HepG2 (cell line): ENCODE measurements around the gene NFIL3. TPM values are rescaled to one million over a fixed set of nuclear protein-coding genes. Genes with fewer than 3 reads are reported as not detected.
A peak's percentile ranks its signal among the peaks of the same experiment; 100 is the strongest.

Experiments used
- ARID4A ChIP-seq: sonication (generic); formaldehyde crosslinking; IDR thresholded peaks from 2 replicates; pipeline ENCODE4 v1.5.0; 2020; ENCODE audit warnings: mild to moderate bottlenecking, missing genetic modification reagents, borderline replicate concordance
- ATAD3A ChIP-seq: sonication (generic); formaldehyde crosslinking; IDR thresholded peaks from 2 replicates; pipeline ENCODE4 v1.4.0; 2020; ENCODE audit warnings: missing genetic modification reagents
- ELF4 ChIP-seq: sonication (generic); formaldehyde crosslinking; IDR thresholded peaks from 2 replicates; pipeline ENCODE4 v1.5.0; 2020; ENCODE audit warnings: missing genetic modification reagents, mild to moderate bottlenecking, moderate library complexity, borderline replicate concordance
- IRF9 ChIP-seq: sonication (generic); formaldehyde crosslinking; IDR thresholded peaks from 2 replicates; pipeline ENCODE4 v1.8.0; 2022; ENCODE audit warnings: missing genetic modification reagents, mild to moderate bottlenecking, borderline replicate concordance
- REPIN1 ChIP-seq: sonication (generic); formaldehyde crosslinking; IDR thresholded peaks from 2 replicates; pipeline ENCODE4 v1.8.0; 2022; ENCODE audit warnings: missing genetic modification reagents, low read depth, mild to moderate bottlenecking, borderline replicate concordance
- THAP9 ChIP-seq: sonication (generic); formaldehyde crosslinking; IDR thresholded peaks from 2 replicates; pipeline ENCODE4; 2020; ENCODE audit warnings: missing genetic modification reagents, mild to moderate bottlenecking, borderline replicate concordance
- ZBTB38 ChIP-seq: sonication (generic); formaldehyde crosslinking; IDR thresholded peaks from 2 replicates; pipeline ENCODE4 v1.5.1; 2020; ENCODE audit warnings: mild to moderate bottlenecking, missing genetic modification reagents
- ZNF230 ChIP-seq: sonication (generic); formaldehyde crosslinking; IDR thresholded peaks from 2 replicates; pipeline ENCODE4 v1.4.0; 2020; ENCODE audit warnings: mild to moderate bottlenecking, missing genetic modification reagents
- ZNF350 ChIP-seq: sonication (generic); formaldehyde crosslinking; IDR thresholded peaks from 2 replicates; pipeline ENCODE4 v1.4.0; 2020; ENCODE audit warnings: mild to moderate bottlenecking, low read depth, missing genetic modification reagents, borderline replicate concordance
- ZNF550 ChIP-seq: sonication (generic); formaldehyde crosslinking; IDR thresholded peaks from 2 replicates; pipeline ENCODE4 v1.4.0; 2020; ENCODE audit warnings: mild to moderate bottlenecking, missing genetic modification reagents, borderline replicate concordance
- ZNF597 ChIP-seq: sonication (generic); formaldehyde crosslinking; IDR thresholded peaks from 2 replicates; pipeline ENCODE4 v1.5.0; 2020; ENCODE audit warnings: missing genetic modification reagents
- ZSCAN31 ChIP-seq: sonication (generic); formaldehyde crosslinking; IDR thresholded peaks from 2 replicates; pipeline ENCODE4 v1.5.0; 2020; ENCODE audit warnings: low read depth, mild to moderate bottlenecking, missing genetic modification reagents
- polyA plus RNA-seq, 8 experiments: library from polyadenylated mRNA; depleted of rRNA in 3 of 8; stranded (reverse) in 7 of 8; unstranded in 1 of 8; fragments of >200 nt; fragmentation: Illumina TruSeq in 4 of 8; extraction: Trizol in 4 of 8; gene quantifications; 2 replicates each; pipeline versions ENCODE4 v1.2.1 to v1.2.3, GENCODE V29; 2011 to 2016; ENCODE audit warnings: low read depth in 4 of 8, missing spikeins in 1 of 8, mixed read lengths in 1 of 8; ENCODE audit not compliant: insufficient read depth in 1 of 8
- total RNA-seq, 5 experiments: library from RNA; depleted of rRNA; stranded (reverse); fragments of >200 nt; fragmentation: Illumina TruSeq; extraction: Trizol; gene quantifications; 2 replicates each; pipeline ENCODE4 v1.2.3, GENCODE V29; 2016; ENCODE audit warnings: low read depth in 1 of 5
- TF ChIP-seq, protein P1 (sequence below): sonication (generic); formaldehyde crosslinking; IDR thresholded peaks from 2 replicates; pipeline ENCODE4 v1.4.0; 2020; ENCODE audit warnings: missing genetic modification reagents

Gene NFIL3
- total and polyA plus RNA-seq, 2 of the 13 experiments (the other 11 are each of a cell fraction or from before 2014, with no cell fraction given): 46.6 to 54.2 TPM

DNA sequence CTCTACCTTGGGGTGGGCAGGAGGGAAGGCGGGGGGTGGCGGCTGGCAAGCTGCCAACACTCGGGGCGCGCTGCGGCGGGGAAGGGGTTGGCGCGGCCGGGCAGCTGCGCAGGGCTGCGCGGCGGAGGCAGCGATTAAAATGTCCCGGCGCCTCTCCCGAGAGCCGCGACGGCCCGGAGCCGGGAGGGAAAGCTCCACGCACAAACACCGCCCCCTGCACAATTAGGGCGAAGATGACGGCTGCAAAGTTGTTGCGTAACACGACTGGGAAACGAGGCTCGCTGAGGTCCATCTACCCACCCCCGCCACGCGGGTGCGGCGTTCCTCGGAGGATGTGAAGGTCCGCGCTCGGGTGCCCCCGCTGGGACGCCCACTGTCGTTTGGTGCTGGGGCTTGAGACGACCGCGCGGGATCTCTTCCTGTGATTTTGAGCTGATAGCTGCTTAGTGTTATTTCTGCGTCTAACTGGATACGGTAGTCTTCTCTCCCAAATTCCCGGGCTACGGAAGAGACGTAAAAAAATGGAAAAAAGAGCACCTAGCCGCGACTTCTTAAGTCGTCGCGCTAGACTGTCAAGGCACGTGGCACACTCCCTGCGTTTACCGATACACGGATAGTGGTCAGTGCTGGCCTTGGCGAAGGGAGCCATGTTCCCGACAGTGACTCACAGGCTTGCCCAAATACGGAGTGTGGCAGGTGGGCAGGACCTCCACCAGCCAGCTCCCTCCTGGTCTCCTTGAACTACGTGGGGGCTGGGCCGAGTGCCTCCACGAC is 958 bp upstream of the NFIL3 start (continued):
- TF ChIP-seq ZNF597 (CRISPR knock-in tag): no peak
- TF ChIP-seq ATAD3A (CRISPR knock-in tag): no peak
- TF ChIP-seq, protein P1, sequence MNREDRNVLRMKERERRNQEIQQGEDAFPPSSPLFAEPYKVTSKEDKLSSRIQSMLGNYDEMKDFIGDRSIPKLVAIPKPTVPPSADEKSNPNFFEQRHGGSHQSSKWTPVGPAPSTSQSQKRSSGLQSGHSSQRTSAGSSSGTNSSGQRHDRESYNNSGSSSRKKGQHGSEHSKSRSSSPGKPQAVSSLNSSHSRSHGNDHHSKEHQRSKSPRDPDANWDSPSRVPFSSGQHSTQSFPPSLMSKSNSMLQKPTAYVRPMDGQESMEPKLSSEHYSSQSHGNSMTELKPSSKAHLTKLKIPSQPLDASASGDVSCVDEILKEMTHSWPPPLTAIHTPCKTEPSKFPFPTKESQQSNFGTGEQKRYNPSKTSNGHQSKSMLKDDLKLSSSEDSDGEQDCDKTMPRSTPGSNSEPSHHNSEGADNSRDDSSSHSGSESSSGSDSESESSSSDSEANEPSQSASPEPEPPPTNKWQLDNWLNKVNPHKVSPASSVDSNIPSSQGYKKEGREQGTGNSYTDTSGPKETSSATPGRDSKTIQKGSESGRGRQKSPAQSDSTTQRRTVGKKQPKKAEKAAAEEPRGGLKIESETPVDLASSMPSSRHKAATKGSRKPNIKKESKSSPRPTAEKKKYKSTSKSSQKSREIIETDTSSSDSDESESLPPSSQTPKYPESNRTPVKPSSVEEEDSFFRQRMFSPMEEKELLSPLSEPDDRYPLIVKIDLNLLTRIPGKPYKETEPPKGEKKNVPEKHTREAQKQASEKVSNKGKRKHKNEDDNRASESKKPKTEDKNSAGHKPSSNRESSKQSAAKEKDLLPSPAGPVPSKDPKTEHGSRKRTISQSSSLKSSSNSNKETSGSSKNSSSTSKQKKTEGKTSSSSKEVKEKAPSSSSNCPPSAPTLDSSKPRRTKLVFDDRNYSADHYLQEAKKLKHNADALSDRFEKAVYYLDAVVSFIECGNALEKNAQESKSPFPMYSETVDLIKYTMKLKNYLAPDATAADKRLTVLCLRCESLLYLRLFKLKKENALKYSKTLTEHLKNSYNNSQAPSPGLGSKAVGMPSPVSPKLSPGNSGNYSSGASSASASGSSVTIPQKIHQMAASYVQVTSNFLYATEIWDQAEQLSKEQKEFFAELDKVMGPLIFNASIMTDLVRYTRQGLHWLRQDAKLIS: 0 out of 2 replicates have a peak, but pooled peaks have one; percentile 23
- TF ChIP-seq IRF9 (CRISPR knock-in tag): no peak
- peak; percentile 79; the same call in 1 of the 2 replicates for TF ChIP-seq ARID4A (CRISPR knock-in tag)
- peak; percentile 54; the same call in 1 of the 2 replicates for TF ChIP-seq ZNF350
- TF ChIP-seq THAP9 (CRISPR knock-in tag): peak; percentile 49; the same call in 1 of the 2 replicates
- TF ChIP-seq ZSCAN31 (CRISPR knock-in tag): peak; percentile 58
- TF ChIP-seq ZBTB38 (CRISPR knock-in tag): peak; percentile 97
- TF ChIP-seq ELF4: peak; percentile 74; the same call in 1 of the 2 replicates
- TF ChIP-seq ZNF230 (CRISPR knock-in tag): no peak
- TF ChIP-seq ZNF550 (CRISPR knock-in tag): no peak
- TF ChIP-seq REPIN1: peak; percentile 38; the same call in 1 of the 2 replicates
